ENCODE data around the gene PALS2. TPM values are rescaled to one million over a fixed set of nuclear protein-coding genes. Genes with fewer than 3 reads are reported as not detected.

PALS2 gene
- total RNA-seq, 3 donors from 2014 or later, result 17.8 to 32.6 (median 29.2) TPM

DNA sequence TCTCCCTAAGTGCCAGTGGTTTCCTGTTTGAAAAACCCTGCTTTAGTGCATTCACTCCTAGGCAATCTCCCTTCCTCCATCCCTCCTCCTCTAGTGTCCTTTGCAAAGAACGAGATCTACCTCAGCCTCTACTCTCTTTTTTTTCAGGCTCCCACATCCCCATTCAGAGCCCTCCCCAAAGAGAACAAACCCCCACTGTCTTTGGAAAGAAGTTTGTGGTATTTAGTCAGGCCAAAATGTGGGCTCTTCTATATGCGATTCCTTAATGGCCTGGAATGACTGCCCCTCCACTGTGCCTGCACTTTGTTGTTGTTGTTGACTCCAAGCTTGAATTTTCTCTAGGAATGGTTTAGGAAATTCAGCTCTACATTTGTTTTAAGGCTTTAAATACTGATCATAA lies 36.3 kb downstream of the PALS2 start:
- intact Hi-C loops (cut with DNase I; ENCODE audit: low total_unique reads), result no loop called here
- no peaks in the 10 kb centered on the region for H3K9me3 ChIP-seq
- TF ChIP-seq POLR2A (IDR thresholded peaks at IDR 0.05) (no peak), POLR2AphosphoS5 (IDR thresholded peaks at IDR 0.05) (no peak)
- TF ChIP-seq, protein P1, sequence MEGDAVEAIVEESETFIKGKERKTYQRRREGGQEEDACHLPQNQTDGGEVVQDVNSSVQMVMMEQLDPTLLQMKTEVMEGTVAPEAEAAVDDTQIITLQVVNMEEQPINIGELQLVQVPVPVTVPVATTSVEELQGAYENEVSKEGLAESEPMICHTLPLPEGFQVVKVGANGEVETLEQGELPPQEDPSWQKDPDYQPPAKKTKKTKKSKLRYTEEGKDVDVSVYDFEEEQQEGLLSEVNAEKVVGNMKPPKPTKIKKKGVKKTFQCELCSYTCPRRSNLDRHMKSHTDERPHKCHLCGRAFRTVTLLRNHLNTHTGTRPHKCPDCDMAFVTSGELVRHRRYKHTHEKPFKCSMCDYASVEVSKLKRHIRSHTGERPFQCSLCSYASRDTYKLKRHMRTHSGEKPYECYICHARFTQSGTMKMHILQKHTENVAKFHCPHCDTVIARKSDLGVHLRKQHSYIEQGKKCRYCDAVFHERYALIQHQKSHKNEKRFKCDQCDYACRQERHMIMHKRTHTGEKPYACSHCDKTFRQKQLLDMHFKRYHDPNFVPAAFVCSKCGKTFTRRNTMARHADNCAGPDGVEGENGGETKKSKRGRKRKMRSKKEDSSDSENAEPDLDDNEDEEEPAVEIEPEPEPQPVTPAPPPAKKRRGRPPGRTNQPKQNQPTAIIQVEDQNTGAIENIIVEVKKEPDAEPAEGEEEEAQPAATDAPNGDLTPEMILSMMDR (IDR thresholded peaks at IDR 0.05), result no peak

DNA sequence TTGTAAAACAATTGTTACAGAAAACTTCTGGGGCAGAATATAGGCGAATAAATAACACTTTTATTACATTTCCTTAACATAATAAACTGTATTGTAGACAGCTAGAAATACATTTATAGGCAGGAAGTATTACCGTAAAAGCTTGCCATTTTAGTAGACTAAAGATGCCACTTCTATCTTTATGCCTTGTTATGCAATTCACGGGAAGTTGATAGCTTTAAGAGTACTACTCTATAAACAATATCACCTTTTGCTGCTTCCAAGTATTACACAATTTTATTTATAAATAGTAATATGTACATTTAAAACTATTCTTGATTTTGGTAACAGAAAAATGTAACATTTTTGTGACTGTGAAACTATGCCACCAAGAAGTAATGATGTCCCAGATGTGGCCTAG lies 37.9 kb downstream of the PALS2 start:
- no peak for DNase-seq (ENCODE audit: low spot score in 2 of 2)
- Histone ChIP-seq H3K27me3 (no peaks in the 10 kb centered on the region), H3K9me3 (peaks cover 0 to 6% of the 10 kb centered on the region in 2 donors), H3K36me3 (no peaks in the 10 kb centered on the region), H3K4me1 (no peaks in the 10 kb centered on the region), H3K4me3 (no peak overlapping the region), H3K27ac (no peak overlapping the region)
- intact Hi-C loops (cut with DNase I; ENCODE audit: low total_unique reads), result no loop called here
- TF ChIP-seq, protein P1 (IDR thresholded peaks at IDR 0.05), result no peak
- TF ChIP-seq POLR2AphosphoS5 (IDR thresholded peaks at IDR 0.05) (no peak), POLR2A (IDR thresholded peaks at IDR 0.05) (no peak)

More for the DNA sequence above, 36.3 kb downstream of the PALS2 start:
- H3K27ac ChIP-seq, result no peak overlapping the region
- H3K36me3 ChIP-seq, result no peaks in the 10 kb centered on the region
- no peaks in the 10 kb centered on the region for H3K27me3 ChIP-seq
- H3K4me3 ChIP-seq, result no peak overlapping the region
- no peaks in the 10 kb centered on the region for H3K4me1 ChIP-seq
- no peak for DNase-seq (ENCODE audit: low spot score in 2 of 2)

DNA sequence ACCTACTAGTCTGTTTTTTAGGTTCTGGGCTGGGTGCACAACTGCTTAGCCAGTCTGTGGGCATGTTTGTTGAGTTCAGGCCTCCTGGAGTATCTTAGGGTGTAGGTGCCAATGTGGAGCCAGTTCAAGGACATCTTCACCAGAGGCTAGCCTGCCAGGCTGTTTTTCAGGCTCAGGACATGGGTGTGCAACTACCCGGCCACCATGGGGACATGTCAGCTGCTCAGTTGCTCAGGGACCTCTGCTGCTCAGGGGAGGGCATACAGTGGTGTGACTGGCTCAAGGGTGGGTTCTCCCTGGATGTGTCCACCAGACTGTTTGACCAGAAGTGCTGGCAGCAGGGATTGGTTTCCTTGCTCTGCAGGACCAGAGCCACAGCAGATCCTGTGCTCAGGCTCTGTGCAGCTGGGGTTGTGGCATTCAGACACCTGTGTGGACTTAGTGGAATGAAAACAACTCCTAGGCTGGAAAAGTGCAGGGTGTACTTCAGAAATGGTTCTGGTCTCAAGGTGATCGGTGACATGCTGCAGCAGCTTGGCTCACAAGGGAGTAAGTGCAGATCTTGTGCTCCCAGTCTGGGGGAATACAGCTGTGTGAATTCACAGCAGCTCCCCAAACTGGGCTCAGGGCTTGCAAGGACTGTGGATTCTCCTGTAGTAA lies 44.8 kb downstream of the PALS2 start:
- no peaks in the 10 kb centered on the region for H3K36me3 ChIP-seq
- intact Hi-C loops (cut with DNase I; ENCODE audit: low total_unique reads), result no loop called here
- TF ChIP-seq POLR2A (IDR thresholded peaks at IDR 0.05), result no peak
- no peak for TF ChIP-seq POLR2AphosphoS5 (IDR thresholded peaks at IDR 0.05)
- TF ChIP-seq, protein P1 (IDR thresholded peaks at IDR 0.05), result no peak
- H3K9me3 ChIP-seq, result peaks cover 0 to 18% of the 10 kb centered on the region in 2 donors
- no peak overlapping the region for H3K27ac ChIP-seq
- H3K27me3 ChIP-seq, result no peaks in the 10 kb centered on the region
- no peak for DNase-seq (ENCODE audit: low spot score in 2 of 2)
- no peak overlapping the region for H3K4me3 ChIP-seq
- no peaks in the 10 kb centered on the region for H3K4me1 ChIP-seq

DNA sequence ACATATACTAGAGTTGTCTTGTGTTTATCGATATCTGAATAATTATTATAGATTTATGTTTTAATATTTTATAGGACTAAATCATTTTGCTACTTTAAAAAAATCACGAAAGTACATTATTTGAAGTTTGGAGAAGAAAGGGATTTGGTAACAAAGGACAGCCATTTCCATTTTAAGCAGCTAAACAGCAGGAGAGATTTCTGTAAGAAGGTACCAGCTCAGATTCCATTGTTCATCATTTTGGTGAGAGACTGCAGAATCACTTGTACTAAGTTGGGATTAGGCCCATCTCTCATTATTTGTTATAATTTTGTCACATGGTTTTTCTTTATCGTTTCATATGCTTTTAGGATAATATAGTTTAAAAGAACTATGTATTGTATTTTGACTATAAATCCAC lies 46.7 kb downstream of the PALS2 start:
- intact Hi-C loops (cut with DNase I; ENCODE audit: low total_unique reads), result no loop called here
- TF ChIP-seq, protein P1 (IDR thresholded peaks at IDR 0.05), result no peak
- TF ChIP-seq POLR2A (IDR thresholded peaks at IDR 0.05) (no peak), POLR2AphosphoS5 (IDR thresholded peaks at IDR 0.05) (no peak)
- no peaks in the 10 kb centered on the region for H3K4me1 ChIP-seq
- no peak overlapping the region for H3K27ac ChIP-seq
- no peaks in the 10 kb centered on the region for H3K36me3 ChIP-seq
- H3K4me3 ChIP-seq, result no peak overlapping the region
- no peaks in the 10 kb centered on the region for H3K27me3 ChIP-seq
- no peak for DNase-seq (ENCODE audit: low spot score in 2 of 2)
- peaks cover 0 to 18% of the 10 kb centered on the region in 2 donors for H3K9me3 ChIP-seq

DNA sequence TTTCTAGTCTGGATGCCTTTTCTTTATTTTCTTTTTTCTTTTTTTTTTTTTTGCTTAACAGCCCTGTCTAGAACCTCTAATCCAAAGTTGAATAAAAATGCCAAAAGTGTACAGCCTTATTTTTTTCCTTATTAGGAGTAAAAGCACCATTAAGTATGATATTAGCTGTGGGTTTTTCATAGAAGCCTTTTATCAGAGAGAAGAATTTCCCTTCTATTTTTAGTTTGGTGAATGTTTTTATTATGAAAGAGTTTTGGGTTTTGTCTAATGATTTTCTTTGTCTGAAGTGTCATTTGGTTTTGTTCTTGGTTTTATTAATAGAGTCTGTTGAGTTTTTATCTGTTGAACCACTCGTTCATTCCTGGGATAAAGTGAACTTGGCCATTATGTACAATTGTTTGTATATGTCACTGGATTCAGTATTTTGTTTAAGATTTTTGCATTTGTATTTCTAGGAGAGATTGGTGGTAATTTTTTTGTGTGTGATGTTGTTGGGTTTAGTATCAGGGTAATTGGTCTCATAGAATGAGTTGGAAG lies 49.5 kb downstream of the PALS2 start:
- Histone ChIP-seq H3K36me3 (no peaks in the 10 kb centered on the region), H3K27ac (no peak overlapping the region), H3K9me3 (no peaks in the 10 kb centered on the region), H3K4me1 (no peaks in the 10 kb centered on the region), H3K4me3 (no peak overlapping the region), H3K27me3 (no peaks in the 10 kb centered on the region)
- no peak for DNase-seq (ENCODE audit: low spot score in 2 of 2)
- intact Hi-C loops (cut with DNase I; ENCODE audit: low total_unique reads), result no loop called here
- TF ChIP-seq, protein P1 (IDR thresholded peaks at IDR 0.05), result no peak
- TF ChIP-seq POLR2A (IDR thresholded peaks at IDR 0.05), result no peak
- no peak for TF ChIP-seq POLR2AphosphoS5 (IDR thresholded peaks at IDR 0.05)
